DOHH2 (cell line): ENCODE measurements around the gene CPZ.

Experiments used
- H3F3A ChIP-seq: fragments of 200-600 bp; sonication (generic), shearing (Covaris generic); 2 replicates; pipeline ENCODE4 v1.6.0; 2016; ENCODE audit warnings: antibody characterized with exemption, mild to moderate bottlenecking; ENCODE audit not compliant: control insufficient read depth, insufficient read depth
- H3K27ac ChIP-seq: fragments of 200-600 bp; sonication (generic); 2 replicates; pipeline ENCODE4 v1.5.1; 2014; ENCODE audit warnings: low read depth, mild to moderate bottlenecking, low read length, moderate library complexity
- H3K27me3 ChIP-seq: fragments of 200-600 bp; sonication (generic); 2 replicates; pipeline ENCODE4 v1.6.1; 2014; ENCODE audit warnings: mild to moderate bottlenecking, low read length, mixed read lengths; ENCODE audit not compliant: control insufficient read depth
- H3K36me3 ChIP-seq: fragments of 200-600 bp; sonication (generic); 2 replicates; pipeline ENCODE4 v1.6.1; 2014; ENCODE audit warnings: mild to moderate bottlenecking, low read length, moderate library complexity, mixed read lengths; ENCODE audit not compliant: control insufficient read depth
- H3K4me1 ChIP-seq: fragments of 200-600 bp; sonication (generic); 2 replicates; pipeline ENCODE4 v1.6.1; 2014; ENCODE audit warnings: mild to moderate bottlenecking, low read length, mixed read lengths; ENCODE audit not compliant: control insufficient read depth
- H3K4me2 ChIP-seq: fragments of 200-600 bp; sonication (generic); 2 replicates; pipeline ENCODE4 v1.6.0; 2014; ENCODE audit warnings: mild to moderate bottlenecking, low read length, moderate library complexity
- H3K4me3 ChIP-seq: fragments of 200-600 bp; sonication (generic); 2 replicates; pipeline ENCODE4 v1.5.1; 2014; ENCODE audit warnings: mild to moderate bottlenecking, low read length, mixed read lengths
- H3K79me2 ChIP-seq: fragments of 200-600 bp; sonication (generic); 2 replicates; pipeline ENCODE4 v1.6.1; 2014; ENCODE audit warnings: mild to moderate bottlenecking, low read length, mixed read lengths; ENCODE audit not compliant: control insufficient read depth
- H3K9me2 ChIP-seq: fragments of 200-600 bp; sonication (generic); replicated peaks from 2 replicates; pipeline ENCODE4 v1.6.1; 2014; ENCODE audit warnings: mild to moderate bottlenecking, low read length, mixed read lengths; ENCODE audit not compliant: control insufficient read depth
- H3K9me3 ChIP-seq: fragments of 200-600 bp; sonication (generic); 2 replicates; pipeline ENCODE4 v1.6.1; 2014; ENCODE audit warnings: antibody characterized with exemption, low read length, mixed read lengths; ENCODE audit not compliant: control insufficient read depth, insufficient read depth
- H4K20me1 ChIP-seq: fragments of 200-600 bp; sonication (generic); 2 replicates; pipeline ENCODE4 v1.6.0; 2014; ENCODE audit warnings: low read depth, mild to moderate bottlenecking, antibody characterized with exemption, low read length, moderate library complexity; ENCODE audit not compliant: control insufficient read depth, insufficient read depth
- CTCF ChIP-seq: fragments of 200-600 bp; sonication (generic); IDR thresholded peaks from one replicate; pipeline ENCODE4 v1.5.1; 2014; ENCODE audit warnings: antibody characterized with exemption, mild to moderate bottlenecking, low read depth, low read length; ENCODE audit not compliant: poor library complexity, severe bottlenecking
- EZH2phosphoT487 ChIP-seq: fragments of 200-600 bp; sonication (generic); IDR thresholded peaks from 2 replicates; pipeline ENCODE4 v1.6.1; 2017; ENCODE audit warnings: borderline replicate concordance, mild to moderate bottlenecking, antibody characterized with exemption, low read length, moderate library complexity, mixed read lengths

The CPZ gene

DNA sequence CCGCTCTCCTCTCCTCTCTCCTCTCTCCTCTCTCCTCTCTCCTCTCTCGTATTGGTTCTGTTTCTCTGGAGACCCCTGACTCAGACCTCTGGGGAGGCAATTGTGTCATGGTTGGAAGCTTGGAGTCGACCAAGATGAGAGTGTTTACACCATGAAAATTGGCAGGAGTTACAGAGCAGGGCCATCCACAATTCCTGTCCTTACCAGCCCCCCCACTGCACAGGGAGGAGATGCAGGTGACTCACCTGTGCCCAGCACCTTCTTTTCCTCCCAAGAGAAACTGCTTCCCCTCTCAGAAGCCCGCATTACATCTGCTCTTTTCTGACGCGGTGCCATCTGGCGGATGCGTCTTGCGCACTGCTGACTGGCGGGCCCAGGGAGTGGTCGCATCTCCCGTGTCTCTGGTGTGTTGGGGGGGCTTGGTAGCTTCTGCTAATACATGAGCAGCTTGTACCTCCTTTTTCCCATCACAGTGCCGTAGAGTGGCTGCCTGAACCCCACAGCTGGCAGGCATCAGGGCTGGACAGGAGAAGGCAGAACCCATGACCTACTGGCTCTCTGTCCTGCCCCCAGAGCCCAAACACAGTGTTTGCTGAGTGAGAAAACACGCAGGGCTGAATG, 43.7 kb upstream of the CPZ start:
- no peaks in the 10 kb centered on the region for H3K79me2 ChIP-seq
- no peaks in the 10 kb centered on the region for H3K27me3 ChIP-seq
- no peak overlapping the region for H3K4me2 ChIP-seq
- TF ChIP-seq CTCF (no peak), EZH2phosphoT487 (no peak)
- H3K9me2 ChIP-seq, result no peaks in the 10 kb centered on the region
- no peaks in the 10 kb centered on the region for H4K20me1 ChIP-seq
- H3K9me3 ChIP-seq, result no peaks in the 10 kb centered on the region
- H3K36me3 ChIP-seq, result no peaks in the 10 kb centered on the region
- H3F3A ChIP-seq, result no peaks in the 10 kb centered on the region
- H3K4me3 ChIP-seq, result no peak overlapping the region
- H3K4me1 ChIP-seq, result no peaks in the 10 kb centered on the region
- H3K27ac ChIP-seq, result no peak overlapping the region

DNA sequence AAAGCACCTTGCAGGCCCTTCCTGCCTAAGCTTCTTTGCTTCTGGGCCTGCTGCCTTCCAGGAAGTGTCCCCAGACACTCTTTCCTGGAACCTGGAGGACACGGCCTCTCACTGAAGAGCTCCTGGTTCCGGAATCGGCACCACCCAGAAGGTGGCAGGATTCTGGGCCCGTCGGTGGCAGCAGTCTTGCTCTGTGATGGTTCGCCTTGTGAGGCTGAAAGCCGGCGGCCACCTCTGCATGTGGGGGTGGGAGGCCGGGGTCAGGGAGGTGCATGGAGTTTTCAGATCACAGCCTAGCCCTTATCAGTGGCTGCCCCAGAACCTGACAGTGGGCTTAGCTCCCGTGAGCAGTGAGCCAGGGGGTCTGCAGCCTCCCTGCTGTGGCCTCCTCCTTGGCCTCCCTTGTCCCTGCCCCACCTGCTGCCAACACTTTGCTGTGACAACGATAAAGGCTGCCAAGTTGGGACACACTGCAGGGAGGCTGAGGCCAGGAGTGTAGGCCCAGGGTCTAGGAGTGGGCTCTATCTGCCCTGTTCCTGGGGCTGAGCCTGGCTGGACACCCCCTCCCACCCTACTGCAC, 43.1 kb upstream of the CPZ start:
- Histone ChIP-seq H3K79me2 (no peaks in the 10 kb centered on the region), H4K20me1 (no peaks in the 10 kb centered on the region), H3F3A (no peaks in the 10 kb centered on the region), H3K4me2 (no peak overlapping the region), H3K36me3 (no peaks in the 10 kb centered on the region), H3K4me1 (no peaks in the 10 kb centered on the region), H3K27ac (no peak overlapping the region), H3K9me2 (no peaks in the 10 kb centered on the region), H3K4me3 (no peak overlapping the region), H3K27me3 (no peaks in the 10 kb centered on the region), H3K9me3 (no peaks in the 10 kb centered on the region)
- no peak for TF ChIP-seq CTCF
- no peak for TF ChIP-seq EZH2phosphoT487

DNA sequence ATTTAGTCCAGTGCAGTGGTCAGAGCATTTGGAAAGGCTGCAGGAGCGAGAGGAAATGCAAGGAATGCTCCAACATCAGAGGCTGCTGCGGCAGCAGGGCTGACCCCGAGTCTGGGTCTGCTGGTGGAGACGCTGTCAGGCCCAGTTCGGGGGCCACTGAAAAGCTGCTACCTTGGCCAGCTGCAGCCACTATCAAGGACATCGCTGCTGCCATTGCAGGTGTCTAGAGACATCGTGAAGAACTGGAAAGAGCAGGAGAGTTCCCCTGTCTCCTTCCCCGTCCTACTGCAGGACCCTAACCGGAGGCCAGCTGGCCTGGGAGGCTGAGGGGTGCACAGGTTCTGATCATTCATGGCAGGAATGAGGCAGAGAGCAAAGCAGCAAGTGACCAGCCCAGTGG, 41.9 kb upstream of the CPZ start:
- Histone ChIP-seq H3F3A (no peaks in the 10 kb centered on the region), H3K9me3 (no peaks in the 10 kb centered on the region), H3K4me1 (no peaks in the 10 kb centered on the region), H3K36me3 (no peaks in the 10 kb centered on the region), H3K4me3 (no peak overlapping the region), H3K9me2 (no peaks in the 10 kb centered on the region), H3K4me2 (no peak overlapping the region), H3K79me2 (no peaks in the 10 kb centered on the region), H3K27me3 (no peaks in the 10 kb centered on the region), H3K27ac (no peak overlapping the region), H4K20me1 (no peaks in the 10 kb centered on the region)
- TF ChIP-seq EZH2phosphoT487 (no peak), CTCF (no peak)
